ENCODE data around the gene BNC2.

BNC2 gene

DNA sequence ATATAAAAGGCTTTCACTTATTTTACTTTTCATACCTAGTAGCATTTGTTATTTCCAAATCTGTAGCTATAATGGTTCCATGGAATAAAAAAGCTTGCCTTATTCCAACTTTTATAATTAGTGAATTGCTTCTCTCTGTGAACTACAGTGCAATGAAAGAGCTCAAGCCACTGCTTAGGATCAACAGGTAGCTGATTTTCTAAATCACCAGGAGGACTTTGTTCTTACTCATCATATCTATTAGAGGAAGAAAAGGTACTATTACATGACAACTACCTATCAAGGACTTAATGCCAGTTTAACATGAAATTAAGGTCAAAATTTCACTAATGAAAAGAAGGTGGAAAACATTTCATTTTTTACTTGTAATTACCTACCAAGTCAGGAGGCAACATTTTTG is 414.6 kb downstream of the BNC2 start:
- no peaks in the 10 kb centered on the region for H3K27me3 ChIP-seq (replicated peaks; ENCODE audit: insufficient read depth, low read length)
- peaks cover 20% of the 10 kb centered on the region for H3K4me1 ChIP-seq (ENCODE audit: low read length)
- no peak overlapping the region for H3K27ac ChIP-seq (ENCODE audit: low read length)
- no peak overlapping the region for H3K4me3 ChIP-seq (ENCODE audit: low read length)
- no peaks in the 10 kb centered on the region for H3K36me3 ChIP-seq (replicated peaks; ENCODE audit: insufficient read depth, low read length)
- H3F3A ChIP-seq (ENCODE audit: insufficient read depth, low read length), result peaks cover 16% of the 10 kb centered on the region
- no peaks in the 10 kb centered on the region for H4K20me1 ChIP-seq (ENCODE audit: insufficient read depth, low read length)
- H3K9ac ChIP-seq (ENCODE audit: low read length), result no peak overlapping the region
- no peak overlapping the region for H3K4me2 ChIP-seq (ENCODE audit: low read depth, low read length)
- TF ChIP-seq, protein P1, sequence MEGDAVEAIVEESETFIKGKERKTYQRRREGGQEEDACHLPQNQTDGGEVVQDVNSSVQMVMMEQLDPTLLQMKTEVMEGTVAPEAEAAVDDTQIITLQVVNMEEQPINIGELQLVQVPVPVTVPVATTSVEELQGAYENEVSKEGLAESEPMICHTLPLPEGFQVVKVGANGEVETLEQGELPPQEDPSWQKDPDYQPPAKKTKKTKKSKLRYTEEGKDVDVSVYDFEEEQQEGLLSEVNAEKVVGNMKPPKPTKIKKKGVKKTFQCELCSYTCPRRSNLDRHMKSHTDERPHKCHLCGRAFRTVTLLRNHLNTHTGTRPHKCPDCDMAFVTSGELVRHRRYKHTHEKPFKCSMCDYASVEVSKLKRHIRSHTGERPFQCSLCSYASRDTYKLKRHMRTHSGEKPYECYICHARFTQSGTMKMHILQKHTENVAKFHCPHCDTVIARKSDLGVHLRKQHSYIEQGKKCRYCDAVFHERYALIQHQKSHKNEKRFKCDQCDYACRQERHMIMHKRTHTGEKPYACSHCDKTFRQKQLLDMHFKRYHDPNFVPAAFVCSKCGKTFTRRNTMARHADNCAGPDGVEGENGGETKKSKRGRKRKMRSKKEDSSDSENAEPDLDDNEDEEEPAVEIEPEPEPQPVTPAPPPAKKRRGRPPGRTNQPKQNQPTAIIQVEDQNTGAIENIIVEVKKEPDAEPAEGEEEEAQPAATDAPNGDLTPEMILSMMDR (IDR thresholded peaks at IDR 0.05; ENCODE audit: low read length), result no peak
- TF ChIP-seq EZH2 (optimal IDR thresholded peaks at IDR 0.05; ENCODE audit: low read depth, low read length) (no peak), EZH2phosphoT487 (IDR thresholded peaks at IDR 0.05; ENCODE audit: low read length) (no peak)
- DNase-seq, result no peak
- H3K79me2 ChIP-seq (ENCODE audit: low read length), result no peaks in the 10 kb centered on the region
- H3K9me2 ChIP-seq (replicated peaks; ENCODE audit: insufficient read depth, low read length), result no peaks in the 10 kb centered on the region
- H3K9me3 ChIP-seq (replicated peaks; ENCODE audit: insufficient read depth, low read length), result no peaks in the 10 kb centered on the region
- no peak overlapping the region for H2AFZ ChIP-seq (ENCODE audit: low read length)

DNA sequence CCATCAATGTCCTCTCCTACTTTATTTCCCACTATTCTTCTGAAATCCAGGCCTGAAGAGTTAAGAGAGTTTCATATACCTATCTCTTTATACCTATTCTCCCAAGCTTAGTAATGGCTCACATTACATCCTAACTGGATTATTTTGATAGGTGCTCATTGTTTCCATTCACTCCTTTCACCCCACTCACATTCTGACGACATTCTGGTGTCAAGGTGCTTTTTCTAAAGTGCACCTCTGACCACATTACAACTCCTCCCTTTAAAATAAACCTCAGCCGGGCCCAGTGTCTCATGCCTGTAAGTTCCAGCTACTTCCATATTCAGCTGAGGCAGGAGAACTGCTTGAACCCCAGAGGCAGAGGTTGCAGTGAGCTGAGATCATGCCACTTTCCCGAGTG is 417.1 kb downstream of the BNC2 start:
- Histone ChIP-seq H2AFZ (ENCODE audit: low read length) (no peak overlapping the region), H3K79me2 (ENCODE audit: low read length) (no peaks in the 10 kb centered on the region), H3F3A (ENCODE audit: insufficient read depth, low read length) (peaks cover 3% of the 10 kb centered on the region; the same call in 1 of the 2 replicates), H3K9ac (ENCODE audit: low read length) (no peak overlapping the region), H3K9me3 (replicated peaks; ENCODE audit: insufficient read depth, low read length) (no peaks in the 10 kb centered on the region), H3K27me3 (replicated peaks; ENCODE audit: insufficient read depth, low read length) (no peaks in the 10 kb centered on the region), H3K4me2 (ENCODE audit: low read depth, low read length) (no peak overlapping the region), H3K36me3 (replicated peaks; ENCODE audit: insufficient read depth, low read length) (no peaks in the 10 kb centered on the region), H3K27ac (ENCODE audit: low read length) (no peak overlapping the region), H3K4me3 (ENCODE audit: low read length) (no peak overlapping the region), H4K20me1 (ENCODE audit: insufficient read depth, low read length) (no peaks in the 10 kb centered on the region), H3K9me2 (replicated peaks; ENCODE audit: insufficient read depth, low read length) (no peaks in the 10 kb centered on the region), H3K4me1 (ENCODE audit: low read length) (peaks cover 8% of the 10 kb centered on the region)
- no peak for DNase-seq
- TF ChIP-seq EZH2 (optimal IDR thresholded peaks at IDR 0.05; ENCODE audit: low read depth, low read length) (no peak), EZH2phosphoT487 (IDR thresholded peaks at IDR 0.05; ENCODE audit: low read length) (no peak)
- TF ChIP-seq, protein P1 (IDR thresholded peaks at IDR 0.05; ENCODE audit: low read length), result no peak

DNA sequence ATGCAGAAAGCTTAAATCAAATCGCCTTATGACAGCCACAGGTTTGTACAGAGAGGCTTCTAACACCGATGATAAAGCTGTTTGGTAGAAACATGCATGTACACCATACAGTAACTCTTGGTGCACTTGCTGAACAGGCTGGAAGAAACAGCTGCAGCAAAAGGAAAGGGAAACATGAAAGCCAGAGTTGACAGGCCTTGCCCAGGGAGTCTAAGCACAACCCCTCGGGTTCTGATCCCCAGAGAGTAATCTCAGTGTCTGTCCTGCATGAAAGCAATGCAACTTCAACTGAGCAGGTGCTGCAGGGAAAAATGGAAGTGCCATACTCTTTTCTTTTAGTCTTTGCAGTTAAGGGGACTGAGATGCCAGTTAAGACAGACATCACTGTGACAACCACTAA is 419.9 kb downstream of the BNC2 start:
- no peaks in the 10 kb centered on the region for H3K36me3 ChIP-seq (replicated peaks; ENCODE audit: insufficient read depth, low read length)
- no peaks in the 10 kb centered on the region for H4K20me1 ChIP-seq (ENCODE audit: insufficient read depth, low read length)
- H3K79me2 ChIP-seq (ENCODE audit: low read length), result no peaks in the 10 kb centered on the region
- no peaks in the 10 kb centered on the region for H3K27me3 ChIP-seq (replicated peaks; ENCODE audit: insufficient read depth, low read length)
- H3K4me2 ChIP-seq (ENCODE audit: low read depth, low read length), result no peak overlapping the region
- H3F3A ChIP-seq (ENCODE audit: insufficient read depth, low read length), result no peaks in the 10 kb centered on the region
- no peaks in the 10 kb centered on the region for H3K4me1 ChIP-seq (ENCODE audit: low read length)
- H3K4me3 ChIP-seq (ENCODE audit: low read length), result no peak overlapping the region
- H3K9me2 ChIP-seq (replicated peaks; ENCODE audit: insufficient read depth, low read length), result no peaks in the 10 kb centered on the region
- peak; percentile 17 for DNase-seq
- TF ChIP-seq EZH2 (optimal IDR thresholded peaks at IDR 0.05; ENCODE audit: low read depth, low read length), result no peak
- no peak for TF ChIP-seq EZH2phosphoT487 (IDR thresholded peaks at IDR 0.05; ENCODE audit: low read length)
- TF ChIP-seq, protein P1 (IDR thresholded peaks at IDR 0.05; ENCODE audit: low read length), result no peak
- no peak overlapping the region for H3K9ac ChIP-seq (ENCODE audit: low read length)
- H3K27ac ChIP-seq (ENCODE audit: low read length), result peak overlapping the region; percentile 21; the same call in 1 of the 2 replicates
- no peaks in the 10 kb centered on the region for H3K9me3 ChIP-seq (replicated peaks; ENCODE audit: insufficient read depth, low read length)
- H2AFZ ChIP-seq (ENCODE audit: low read length), result no peak overlapping the region

All from MM.1S (cell line).